Measurements from ENCODE around the gene HCRTR1. TPM values are rescaled to one million over a fixed set of nuclear protein-coding genes. Genes with fewer than 3 reads are reported as not detected.

HCRTR1 gene
- total RNA-seq, 1 donor from 2014 or later, result 0.73 TPM

DNA sequence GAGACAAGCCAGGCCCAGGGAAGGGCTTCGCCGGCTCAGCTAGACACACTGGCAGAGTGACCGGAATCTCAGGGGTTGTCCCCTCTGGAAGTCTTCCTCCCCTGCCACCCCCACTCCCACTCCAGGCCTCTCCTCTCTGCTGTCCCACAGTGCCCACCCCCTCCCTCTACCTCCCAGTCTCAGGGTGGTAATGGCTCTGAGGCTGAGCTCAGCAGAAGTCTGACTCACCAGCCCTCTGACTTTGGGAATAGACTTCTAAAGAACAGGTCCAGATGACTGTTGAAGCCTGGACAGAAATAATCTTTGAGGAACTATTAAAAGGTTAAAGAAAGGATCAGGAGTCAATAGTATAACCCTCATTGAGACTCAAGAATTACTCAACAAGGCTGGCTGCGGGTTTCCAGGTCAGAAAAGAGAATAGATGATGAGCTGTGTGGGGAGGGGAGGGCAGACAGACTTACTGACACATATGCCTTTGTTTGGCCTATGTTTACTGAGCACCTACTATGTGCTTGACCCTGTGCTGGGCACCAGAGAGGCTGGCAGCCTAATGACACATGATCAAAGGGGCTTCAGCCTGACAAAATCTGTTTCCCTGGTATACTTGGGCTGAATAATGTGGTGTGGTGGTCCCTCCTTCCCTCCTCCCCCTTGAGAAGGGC is 8.2 kb downstream of the HCRTR1 start:
- Mint-ChIP-seq H3K4me1 (ENCODE audit: unreplicated experiment) (peaks cover 9% of the 10 kb centered on the region), H3K9me3 (ENCODE audit: unreplicated experiment) (no peaks in the 10 kb centered on the region), H3K36me3 (ENCODE audit: unreplicated experiment) (peaks cover 23% of the 10 kb centered on the region), H3K27me3 (ENCODE audit: unreplicated experiment) (no peaks in the 10 kb centered on the region), H3K27ac (ENCODE audit: unreplicated experiment) (no peak overlapping the region), H3K4me3 (ENCODE audit: unreplicated experiment) (no peak overlapping the region)
- DNase-seq (ENCODE audit: extremely low spot score, unreplicated experiment), result no peak
- TF ChIP-seq, protein P1, sequence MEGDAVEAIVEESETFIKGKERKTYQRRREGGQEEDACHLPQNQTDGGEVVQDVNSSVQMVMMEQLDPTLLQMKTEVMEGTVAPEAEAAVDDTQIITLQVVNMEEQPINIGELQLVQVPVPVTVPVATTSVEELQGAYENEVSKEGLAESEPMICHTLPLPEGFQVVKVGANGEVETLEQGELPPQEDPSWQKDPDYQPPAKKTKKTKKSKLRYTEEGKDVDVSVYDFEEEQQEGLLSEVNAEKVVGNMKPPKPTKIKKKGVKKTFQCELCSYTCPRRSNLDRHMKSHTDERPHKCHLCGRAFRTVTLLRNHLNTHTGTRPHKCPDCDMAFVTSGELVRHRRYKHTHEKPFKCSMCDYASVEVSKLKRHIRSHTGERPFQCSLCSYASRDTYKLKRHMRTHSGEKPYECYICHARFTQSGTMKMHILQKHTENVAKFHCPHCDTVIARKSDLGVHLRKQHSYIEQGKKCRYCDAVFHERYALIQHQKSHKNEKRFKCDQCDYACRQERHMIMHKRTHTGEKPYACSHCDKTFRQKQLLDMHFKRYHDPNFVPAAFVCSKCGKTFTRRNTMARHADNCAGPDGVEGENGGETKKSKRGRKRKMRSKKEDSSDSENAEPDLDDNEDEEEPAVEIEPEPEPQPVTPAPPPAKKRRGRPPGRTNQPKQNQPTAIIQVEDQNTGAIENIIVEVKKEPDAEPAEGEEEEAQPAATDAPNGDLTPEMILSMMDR (IDR thresholded peaks at IDR 0.05), result no peak

DNA sequence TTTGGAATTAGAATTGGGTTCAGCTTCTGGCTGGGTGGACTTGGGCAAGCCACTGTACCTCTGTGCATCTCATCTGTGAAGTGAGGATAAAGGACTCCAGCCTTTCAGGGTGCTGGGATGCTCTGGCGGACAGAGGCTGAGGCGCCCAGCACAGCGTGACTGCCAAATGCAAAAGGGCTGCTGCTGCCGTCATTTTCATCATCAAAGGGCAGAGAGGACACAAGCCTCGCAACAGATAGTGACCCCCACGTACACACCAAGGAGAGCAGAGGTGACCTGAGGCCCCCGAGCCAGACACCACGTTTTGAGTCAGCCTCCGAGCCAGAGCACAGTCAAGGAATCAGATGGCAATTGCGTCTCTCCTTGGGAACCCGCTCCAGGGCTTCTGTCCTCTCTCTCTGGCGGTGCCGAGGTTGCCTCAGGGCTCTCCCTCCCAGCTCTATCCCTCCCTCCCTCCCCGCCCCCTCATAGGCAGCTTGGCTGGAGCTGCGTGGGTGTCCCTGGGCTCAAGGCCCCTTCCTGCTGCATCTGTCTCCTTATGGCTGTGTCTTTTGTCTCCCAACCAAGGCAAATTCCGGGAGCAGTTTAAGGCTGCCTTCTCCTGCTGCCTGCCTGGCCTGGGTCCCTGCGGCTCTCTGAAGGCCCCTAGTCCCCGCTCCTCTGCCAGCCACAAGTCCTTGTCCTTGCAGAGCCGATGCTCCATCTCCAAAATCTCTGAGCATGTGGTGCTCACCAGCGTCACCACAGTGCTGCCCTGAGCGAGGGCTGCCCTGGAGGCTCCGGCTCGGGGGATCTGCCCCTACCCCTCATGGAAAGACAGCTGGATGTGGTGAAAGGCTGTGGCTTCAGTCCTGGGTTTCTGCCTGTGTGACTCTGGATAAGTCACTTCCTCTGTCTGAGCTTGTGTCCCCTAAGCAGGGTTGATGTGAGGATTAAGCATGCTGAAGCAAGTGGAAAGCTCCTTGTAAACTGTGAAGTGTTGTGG is 9.0 kb downstream of the HCRTR1 start:
- DNase-seq (ENCODE audit: extremely low spot score, unreplicated experiment), result no peak
- TF ChIP-seq, protein P1 (IDR thresholded peaks at IDR 0.05), result no peak
- H3K9me3 Mint-ChIP-seq (ENCODE audit: unreplicated experiment), result no peaks in the 10 kb centered on the region
- no peak overlapping the region for H3K27ac Mint-ChIP-seq (ENCODE audit: unreplicated experiment)
- H3K36me3 Mint-ChIP-seq (ENCODE audit: unreplicated experiment), result peaks cover 29% of the 10 kb centered on the region
- H3K4me3 Mint-ChIP-seq (ENCODE audit: unreplicated experiment), result no peak overlapping the region
- H3K4me1 Mint-ChIP-seq (ENCODE audit: unreplicated experiment), result peaks cover 9% of the 10 kb centered on the region
- no peaks in the 10 kb centered on the region for H3K27me3 Mint-ChIP-seq (ENCODE audit: unreplicated experiment)

DNA sequence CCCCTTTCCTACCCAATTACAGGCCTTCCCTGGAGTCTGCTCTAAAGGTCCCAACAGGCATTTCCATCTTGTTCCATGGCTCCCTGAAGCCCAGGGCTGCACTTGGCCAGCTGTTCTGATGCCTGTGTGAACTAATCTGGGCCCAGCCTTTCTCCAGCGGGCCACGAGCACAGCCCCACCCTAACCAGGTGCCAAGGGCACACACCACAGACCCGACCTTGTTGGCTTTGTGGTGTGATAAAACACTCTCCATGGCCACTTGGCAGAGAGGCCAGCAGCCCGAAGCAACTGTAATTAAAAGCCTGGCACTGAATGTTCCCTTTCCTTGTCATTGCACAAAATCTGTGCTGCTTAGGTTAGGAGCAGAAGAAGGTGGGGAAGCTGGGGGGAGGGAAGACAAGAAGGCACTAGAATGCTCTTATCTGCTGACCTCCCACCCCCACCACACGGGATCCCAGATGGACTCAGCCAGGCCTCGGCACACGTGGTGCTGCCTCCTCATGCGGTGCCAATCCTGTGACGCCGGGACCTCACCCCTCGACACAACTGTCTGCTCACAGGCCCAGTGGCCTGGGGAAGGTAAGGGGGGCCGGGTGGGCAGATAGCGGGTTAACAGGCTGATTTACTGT is 9.9 kb downstream of the HCRTR1 start:
- Mint-ChIP-seq H3K9me3 (ENCODE audit: unreplicated experiment) (no peaks in the 10 kb centered on the region), H3K36me3 (ENCODE audit: unreplicated experiment) (peaks cover 32% of the 10 kb centered on the region), H3K4me3 (ENCODE audit: unreplicated experiment) (no peak overlapping the region), H3K27ac (ENCODE audit: unreplicated experiment) (no peak overlapping the region), H3K27me3 (ENCODE audit: unreplicated experiment) (no peaks in the 10 kb centered on the region), H3K4me1 (ENCODE audit: unreplicated experiment) (peaks cover 9% of the 10 kb centered on the region)
- no peak for DNase-seq (ENCODE audit: extremely low spot score, unreplicated experiment)
- TF ChIP-seq, protein P1 (IDR thresholded peaks at IDR 0.05), result no peak

DNA sequence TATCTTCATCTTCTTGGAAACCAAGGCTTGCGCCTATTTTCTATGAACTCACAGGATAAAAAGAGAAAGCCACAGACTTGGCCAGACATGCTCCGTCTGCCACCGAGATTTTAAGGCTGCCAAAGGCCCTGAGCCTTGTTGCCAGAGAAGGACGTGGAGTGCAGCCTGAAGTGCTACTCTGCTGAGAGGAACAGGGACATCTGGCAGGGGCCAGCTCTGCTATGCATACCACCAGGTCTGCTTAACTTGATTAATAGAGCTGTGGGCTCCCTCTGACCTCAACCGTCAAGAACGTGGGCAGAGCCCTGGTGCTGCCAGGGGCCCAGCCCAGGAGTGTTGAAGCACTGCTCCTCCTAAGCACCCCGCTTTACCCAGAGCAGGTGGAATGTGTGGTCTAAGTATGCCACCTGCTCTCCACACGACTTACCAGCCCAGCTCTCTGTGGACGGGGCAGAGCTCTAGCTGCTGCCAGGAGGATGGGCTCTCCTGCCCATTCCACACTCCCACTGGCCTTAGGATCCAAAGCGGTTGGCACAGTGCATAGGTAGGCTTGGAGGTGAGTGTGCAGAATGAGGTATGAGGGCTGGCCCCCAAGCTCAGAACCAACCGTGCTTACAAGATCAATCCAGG is 10.6 kb downstream of the HCRTR1 start:
- no peaks in the 10 kb centered on the region for H3K27me3 Mint-ChIP-seq (ENCODE audit: unreplicated experiment)
- no peak for DNase-seq (ENCODE audit: extremely low spot score, unreplicated experiment)

More for the DNA sequence above, 10.6 kb downstream of the HCRTR1 start:
- H3K27ac Mint-ChIP-seq (ENCODE audit: unreplicated experiment), result no peak overlapping the region
- no peaks in the 10 kb centered on the region for H3K9me3 Mint-ChIP-seq (ENCODE audit: unreplicated experiment)
- peaks cover 35% of the 10 kb centered on the region for H3K36me3 Mint-ChIP-seq (ENCODE audit: unreplicated experiment)
- TF ChIP-seq, protein P1 (IDR thresholded peaks at IDR 0.05), result no peak
- H3K4me1 Mint-ChIP-seq (ENCODE audit: unreplicated experiment), result peaks cover 9% of the 10 kb centered on the region
- no peak overlapping the region for H3K4me3 Mint-ChIP-seq (ENCODE audit: unreplicated experiment)
